HTR-8/SVneo (cell line): Measurements from ENCODE around the gene ADCY3.

Source experiments
- DNase-seq: peaks from one replicate; pipeline ENCODE4 v3.0.0; 2011; ENCODE audit warnings: low spot score, mixed read lengths; ENCODE audit not compliant: insufficient read length
- FAIRE-seq: peaks from 2 replicates; lab custom pipeline; 2011; peaks lifted over from hg19 to GRCh38; lab: Jason Lieb, UNC

ADCY3 gene

DNA sequence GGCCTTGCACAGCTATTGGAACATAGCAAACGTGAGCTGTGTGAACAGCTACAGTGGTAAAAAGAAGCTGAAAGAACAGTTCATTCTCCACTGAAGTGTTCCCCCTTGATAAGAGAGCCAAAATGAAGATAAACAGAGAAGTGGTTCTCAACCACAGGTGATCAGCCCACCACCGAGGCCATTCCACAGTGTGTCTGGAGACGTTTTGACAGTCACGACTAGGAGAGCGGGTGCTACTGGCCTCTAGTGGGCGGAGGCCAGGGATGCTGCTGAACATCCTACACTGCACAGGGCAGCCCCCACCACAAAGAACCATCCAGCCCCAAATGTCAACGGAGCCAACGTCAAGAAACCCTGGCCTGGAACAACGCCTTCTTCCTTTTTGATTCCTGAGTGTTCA is 38.4 kb downstream of the ADCY3 start:
- FAIRE-seq (no peak), DNase-seq (no peak)

GRCh38 chr2:24881158-24881557 is 38.9 kb downstream of the ADCY3 start:
- no peak for FAIRE-seq

DNA sequence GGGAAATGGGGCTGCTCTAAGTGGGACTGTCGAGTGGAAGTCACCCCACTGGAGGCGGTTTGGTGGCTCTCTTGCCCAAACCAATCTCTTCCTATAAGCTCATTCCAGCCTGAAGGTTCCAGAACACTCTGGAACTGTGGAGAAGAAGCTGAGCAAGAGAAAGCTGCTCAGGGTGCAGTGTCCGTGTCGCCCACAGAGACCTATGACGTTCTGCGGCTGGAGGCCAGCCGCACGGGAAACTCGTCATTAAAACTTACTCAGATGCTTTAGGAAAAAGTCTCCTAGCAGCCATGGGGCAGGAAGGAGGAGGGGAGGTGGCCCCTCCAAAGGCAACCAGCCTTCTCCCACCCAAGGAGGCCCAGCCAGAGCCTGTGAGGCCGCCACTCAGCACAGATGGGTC is 41.7 kb downstream of the ADCY3 start:
- DNase-seq: no peak
- FAIRE-seq: no peak

More at GRCh38 chr2:24881158-24881557, 38.9 kb downstream of the ADCY3 start:
- DNase-seq: no peak

GRCh38 chr2:24877646-24878045 is 42.4 kb downstream of the ADCY3 start:
- DNase-seq (no peak), FAIRE-seq (no peak)

DNA sequence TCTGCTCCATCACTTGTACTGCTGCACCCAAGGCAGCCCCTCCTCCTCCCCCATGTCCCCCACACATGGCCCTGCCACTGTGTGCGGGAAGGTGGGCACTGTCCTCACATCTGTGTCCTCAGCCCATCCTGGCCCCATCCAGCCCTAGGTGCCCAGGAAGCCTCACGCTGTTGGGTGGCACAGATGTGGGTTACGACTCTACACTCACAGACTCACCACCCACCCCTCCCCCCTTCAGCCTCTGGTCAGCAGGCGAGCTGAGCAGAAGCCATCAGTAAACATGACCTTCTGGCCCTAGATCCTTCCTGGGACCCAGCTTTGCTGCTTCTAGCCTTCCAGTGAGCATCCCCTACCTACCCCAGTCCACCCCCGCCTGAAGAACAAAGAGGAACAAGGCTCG is 43.0 kb downstream of the ADCY3 start:
- FAIRE-seq: no peak
- no peak for DNase-seq

DNA sequence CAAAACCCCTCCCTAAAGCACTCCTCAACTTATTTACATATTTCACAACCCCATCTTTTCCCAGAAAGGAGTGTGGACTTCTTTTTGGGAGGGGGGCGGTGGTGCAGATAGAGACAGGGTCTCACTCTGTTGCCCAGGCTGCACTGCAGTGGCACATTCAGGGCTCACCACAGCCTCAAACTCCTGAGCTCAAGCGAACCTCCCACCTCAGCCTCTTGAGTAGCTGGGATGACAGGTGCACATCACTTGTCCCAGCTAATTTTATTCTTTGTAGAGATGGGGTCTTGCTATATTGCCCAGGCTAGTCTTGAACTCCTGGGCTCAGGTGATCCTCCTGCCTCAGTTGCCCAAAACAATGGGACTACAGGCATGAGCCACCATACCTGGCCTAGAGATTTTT is 44.1 kb downstream of the ADCY3 start:
- no peak for FAIRE-seq

DNA sequence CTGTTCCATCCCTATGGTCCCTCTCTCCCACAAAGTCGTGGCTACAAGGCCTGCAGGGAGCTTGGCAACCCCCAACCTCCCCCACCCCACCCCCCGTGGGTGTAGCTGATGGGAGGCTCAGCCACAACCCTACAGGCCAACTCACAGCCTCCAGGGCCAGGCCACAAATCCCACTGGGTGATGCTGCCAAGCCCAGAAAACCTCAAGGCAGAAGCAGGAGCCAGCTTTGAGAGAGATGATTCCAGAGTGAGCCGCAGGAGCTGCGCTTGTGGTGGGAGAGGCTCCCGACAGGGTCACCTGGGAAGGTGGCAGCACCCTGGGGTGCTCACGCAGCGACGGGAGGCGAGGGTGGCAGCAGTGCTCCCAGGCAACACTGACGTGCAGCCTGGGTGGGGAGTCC is 44.8 kb downstream of the ADCY3 start:
- no peak for DNase-seq
- FAIRE-seq: no peak

More for the DNA sequence above, 44.1 kb downstream of the ADCY3 start:
- DNase-seq: no peak

- no peak for FAIRE-seq
- DNase-seq: no peak
Measured at GRCh38 chr2:24874035-24874434, 46.0 kb downstream of the ADCY3 start.

DNA sequence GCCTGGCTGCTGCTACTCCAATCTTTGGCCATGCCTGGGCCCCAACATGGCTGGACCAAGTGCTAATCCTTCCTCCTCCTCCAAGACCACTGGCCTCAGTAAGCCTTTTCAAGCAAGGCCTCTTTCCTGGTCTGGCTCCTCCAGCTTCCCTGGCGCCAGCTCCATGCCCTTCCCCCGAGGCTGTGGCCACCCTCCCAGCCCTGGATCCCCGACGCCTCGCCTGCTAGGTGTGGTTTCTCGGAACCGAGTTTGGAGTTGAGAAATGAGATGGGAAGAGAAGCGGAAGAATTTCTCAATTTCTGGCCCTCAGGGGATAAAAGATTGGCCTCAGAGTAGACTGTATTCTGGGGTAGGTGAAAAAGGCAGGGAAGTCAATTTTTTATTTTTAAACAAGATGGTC is 46.4 kb downstream of the ADCY3 start:
- no peak for FAIRE-seq
- no peak for DNase-seq

DNA sequence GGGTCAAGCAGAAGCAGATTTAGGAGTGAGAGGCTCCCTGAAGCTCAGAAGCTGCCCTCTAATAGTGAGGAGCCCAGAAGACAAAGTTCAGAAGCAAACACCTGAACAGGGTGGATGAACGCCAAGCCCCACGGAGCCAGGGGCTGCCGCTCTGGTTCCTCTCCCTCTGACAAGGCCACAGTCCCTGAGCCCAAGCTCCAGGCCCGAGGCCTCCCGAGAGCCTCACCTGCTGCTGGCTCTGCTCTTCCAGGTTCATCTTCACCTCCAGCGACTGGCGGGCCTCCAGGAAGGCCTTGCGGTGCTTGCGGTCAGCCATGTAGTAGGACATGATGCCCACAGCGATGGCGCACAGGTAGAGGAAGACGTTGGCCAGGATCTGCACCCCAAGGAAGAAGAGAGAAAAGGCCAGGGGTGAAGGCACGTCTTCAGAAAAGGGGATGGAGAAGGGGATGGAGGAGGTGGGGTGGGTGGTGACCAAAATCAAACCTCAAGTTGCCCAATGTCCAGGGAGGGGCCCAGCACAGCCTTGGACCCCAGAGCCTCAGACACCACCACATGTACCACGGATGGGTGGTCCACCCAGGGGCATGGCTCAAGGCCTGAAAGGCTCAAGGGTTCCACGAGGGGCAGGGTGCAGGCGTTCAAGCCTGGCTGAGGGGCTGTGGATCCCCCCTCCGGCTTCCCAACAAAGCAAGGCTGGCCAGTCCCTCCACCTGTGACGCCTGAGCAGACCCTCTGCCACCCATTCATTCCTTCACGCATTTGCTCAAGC is 47.5 kb downstream of the ADCY3 start:
- DNase-seq (no peak), FAIRE-seq (no peak)

DNA sequence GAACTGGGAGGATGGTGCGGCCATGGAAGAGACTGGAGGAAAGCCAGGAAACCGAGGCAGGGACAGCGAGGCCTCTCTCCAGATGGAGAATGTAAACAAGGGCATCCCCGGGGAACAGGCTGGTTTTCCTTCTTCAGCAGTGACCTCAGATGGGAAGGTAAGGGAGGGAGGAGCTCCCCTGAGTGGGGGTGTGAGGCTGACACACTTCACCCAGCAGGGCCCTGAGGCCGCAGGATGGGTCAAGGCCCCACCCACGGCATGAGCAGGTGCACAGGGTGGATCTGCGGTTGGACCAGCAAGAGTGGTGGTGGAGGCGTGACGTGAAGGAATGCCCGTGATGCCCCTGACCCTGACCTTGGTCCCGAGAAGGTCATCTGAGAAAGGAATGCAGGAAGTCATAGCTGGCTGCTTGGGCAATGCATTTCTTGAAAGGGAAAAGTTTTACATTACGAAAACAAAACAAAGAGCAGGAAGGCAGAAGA is 48.1 kb downstream of the ADCY3 start:
- DNase-seq (no peak), FAIRE-seq (no peak)

GRCh38 chr2:24870891-24871705 is 48.9 kb downstream of the ADCY3 start:
- DNase-seq (no peak), FAIRE-seq (no peak)

DNA sequence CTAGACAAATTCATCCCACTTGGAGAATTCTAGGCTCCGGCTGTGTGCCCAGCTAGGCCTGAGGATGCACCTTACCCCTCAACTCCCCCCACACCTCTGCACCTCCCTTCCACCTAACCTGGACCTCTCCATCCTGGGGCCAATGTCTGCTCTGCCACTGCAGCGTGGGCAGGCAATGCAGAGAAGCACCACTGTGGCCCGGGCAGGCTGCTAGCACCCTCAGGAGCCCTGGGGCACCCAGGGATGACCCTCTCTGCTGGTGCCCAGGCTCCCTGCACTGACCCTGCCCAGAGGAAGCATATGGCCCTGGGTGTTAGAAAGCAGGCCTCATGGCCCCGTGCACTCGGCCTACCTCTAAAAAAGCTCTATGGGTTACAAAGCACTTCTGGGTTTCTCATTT is 49.6 kb downstream of the ADCY3 start:
- no peak for DNase-seq
- FAIRE-seq: no peak

- FAIRE-seq: no peak
- no peak for DNase-seq
Measured at GRCh38 chr2:24866946-24867345, 53.1 kb downstream of the ADCY3 start.

GRCh38 chr2:24863641-24864040 is 56.4 kb downstream of the ADCY3 start:
- DNase-seq (no peak), FAIRE-seq (no peak)

GRCh38 chr2:24861500-24861899 is 58.5 kb downstream of the ADCY3 start:
- FAIRE-seq (no peak), DNase-seq (no peak)

DNA sequence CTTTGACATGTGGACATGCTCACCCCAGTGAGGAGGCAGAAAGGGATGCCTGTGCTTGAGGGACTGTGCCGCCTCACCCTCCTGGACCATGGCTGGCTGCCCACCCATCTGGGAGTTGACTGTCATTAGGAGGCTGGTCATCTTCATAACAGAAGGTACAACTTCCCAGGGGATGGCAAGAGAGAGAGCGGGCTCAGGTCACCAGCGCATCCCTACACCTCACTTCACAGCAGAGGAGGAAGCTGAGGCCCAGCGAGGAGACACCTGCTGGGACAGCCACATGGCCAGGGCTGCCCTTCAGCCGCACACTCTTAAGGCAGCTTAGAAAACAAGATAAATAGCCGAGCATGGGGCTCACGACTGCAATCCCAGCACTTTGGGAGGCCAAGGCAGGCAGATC is 59.4 kb downstream of the ADCY3 start:
- DNase-seq (no peak), FAIRE-seq (no peak)

GRCh38 chr2:24859968-24860600 is 60.0 kb downstream of the ADCY3 start:
- FAIRE-seq (no peak), DNase-seq (no peak)

DNA sequence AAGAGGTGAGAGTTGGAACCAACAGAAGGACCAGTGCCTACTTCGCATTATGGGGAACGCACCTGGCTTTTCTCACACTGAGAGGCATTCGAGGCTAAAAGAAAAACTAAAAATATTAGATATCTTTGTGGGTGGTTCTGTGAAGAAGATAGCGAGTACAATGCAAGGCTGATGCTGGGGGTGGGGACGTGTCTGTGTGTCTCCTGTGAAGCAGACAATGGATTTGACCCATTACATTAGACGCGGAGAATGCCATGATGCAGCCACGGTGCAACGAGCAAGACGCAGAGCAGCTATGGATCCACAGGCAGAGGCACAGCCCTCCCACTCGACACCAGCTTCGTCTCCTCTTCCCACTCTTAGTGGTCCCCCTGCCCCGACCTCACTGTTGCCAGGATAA is 61.0 kb downstream of the ADCY3 start:
- DNase-seq (no peak), FAIRE-seq (no peak)

GRCh38 chr2:24857746-24858145 is 62.3 kb downstream of the ADCY3 start:
- no peak for FAIRE-seq

GRCh38 chr2:24856791-24857211 is 63.2 kb downstream of the ADCY3 start:
- no peak for FAIRE-seq
- no peak for DNase-seq

More at GRCh38 chr2:24857746-24858145, 62.3 kb downstream of the ADCY3 start:
- no peak for DNase-seq
